NB4 (cell line): ENCODE measurements around the gene SSBP1.

Experiments used
- TF ChIP-seq, protein P1 (sequence below): IDR thresholded peaks from one replicate; pipeline ENCODE4 v1.5.1; 2012; ENCODE audit warnings: low read depth, low read length
- TF ChIP-seq, protein P2 (sequence below): IDR thresholded peaks from 2 replicates; pipeline ENCODE4 v1.6.1; 2011; ENCODE audit warnings: low read depth, low read length

DNA sequence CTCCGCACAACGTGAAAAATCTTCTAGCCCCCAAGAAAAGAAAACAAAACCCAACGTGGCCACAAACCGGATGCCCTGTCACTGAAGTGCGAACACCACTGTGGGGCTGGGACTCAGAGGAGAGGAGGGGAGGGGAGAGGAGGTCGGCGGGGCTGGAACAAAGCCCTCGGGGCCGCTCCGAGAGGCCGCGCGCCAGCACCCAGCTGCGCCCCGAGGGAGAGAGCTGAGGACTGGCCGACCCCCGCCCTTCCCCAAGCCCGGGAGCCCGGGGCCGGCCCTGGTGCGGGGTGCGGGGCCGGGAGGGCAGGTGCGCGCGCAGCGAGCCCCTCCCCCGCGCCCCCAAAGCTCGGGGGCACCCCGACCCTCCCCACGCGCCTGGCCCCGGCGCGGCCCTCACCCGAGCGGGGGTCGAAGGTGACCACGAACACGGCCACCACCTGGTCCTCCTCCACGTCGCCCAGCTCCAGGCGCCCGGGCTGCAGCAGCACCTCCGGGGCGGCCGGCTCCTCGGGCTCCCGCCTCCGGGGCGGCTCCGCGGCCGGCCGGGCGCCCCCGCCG, 36.6 kb upstream of the SSBP1 start:
- TF ChIP-seq, protein P1, sequence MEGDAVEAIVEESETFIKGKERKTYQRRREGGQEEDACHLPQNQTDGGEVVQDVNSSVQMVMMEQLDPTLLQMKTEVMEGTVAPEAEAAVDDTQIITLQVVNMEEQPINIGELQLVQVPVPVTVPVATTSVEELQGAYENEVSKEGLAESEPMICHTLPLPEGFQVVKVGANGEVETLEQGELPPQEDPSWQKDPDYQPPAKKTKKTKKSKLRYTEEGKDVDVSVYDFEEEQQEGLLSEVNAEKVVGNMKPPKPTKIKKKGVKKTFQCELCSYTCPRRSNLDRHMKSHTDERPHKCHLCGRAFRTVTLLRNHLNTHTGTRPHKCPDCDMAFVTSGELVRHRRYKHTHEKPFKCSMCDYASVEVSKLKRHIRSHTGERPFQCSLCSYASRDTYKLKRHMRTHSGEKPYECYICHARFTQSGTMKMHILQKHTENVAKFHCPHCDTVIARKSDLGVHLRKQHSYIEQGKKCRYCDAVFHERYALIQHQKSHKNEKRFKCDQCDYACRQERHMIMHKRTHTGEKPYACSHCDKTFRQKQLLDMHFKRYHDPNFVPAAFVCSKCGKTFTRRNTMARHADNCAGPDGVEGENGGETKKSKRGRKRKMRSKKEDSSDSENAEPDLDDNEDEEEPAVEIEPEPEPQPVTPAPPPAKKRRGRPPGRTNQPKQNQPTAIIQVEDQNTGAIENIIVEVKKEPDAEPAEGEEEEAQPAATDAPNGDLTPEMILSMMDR, result no peak
- TF ChIP-seq, protein P2, sequence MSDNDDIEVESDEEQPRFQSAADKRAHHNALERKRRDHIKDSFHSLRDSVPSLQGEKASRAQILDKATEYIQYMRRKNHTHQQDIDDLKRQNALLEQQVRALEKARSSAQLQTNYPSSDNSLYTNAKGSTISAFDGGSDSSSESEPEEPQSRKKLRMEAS, result no peak
